K562 (cell line): ENCODE measurements around the gene NPR3.

Source experiments
- JUND ChIP-seq, 2 experiments: IDR thresholded peaks; 2 replicates in 1 of 2; 3 replicates in 1 of 2; pipeline ENCODE4 v1.6.1; 2011; ENCODE audit warnings: borderline replicate concordance in 2 of 2, low read depth in 2 of 2, low read length in 2 of 2, improper control_type of control experiment in 1 of 2, missing biosample characterization in 1 of 2, missing genetic modification characterization in 1 of 2, missing genetic modification reagents in 1 of 2
- POLR2A ChIP-seq: fragments of 450-650 bp; conservative IDR thresholded peaks from 2 replicates; pipeline ENCODE4 v1.6.1; 2016
- PRDM10 ChIP-seq: fragments of 450-650 bp; IDR thresholded peaks from 2 replicates; pipeline ENCODE4 v1.6.1; 2018; ENCODE audit not compliant: partially characterized antibody
- ZNF263 ChIP-seq: sonication (generic); formaldehyde crosslinking; IDR thresholded peaks from 2 replicates; pipeline ENCODE4 v1.8.0; 2022; ENCODE audit warnings: mild to moderate bottlenecking, missing genetic modification reagents, borderline replicate concordance
- TF ChIP-seq, protein P1 (sequence below), 3 experiments: IDR thresholded peaks in 2 of 3; conservative IDR thresholded peaks in 1 of 3; 2 replicates each; pipeline ENCODE4 v1.5.1; 2011 to 2012; ENCODE audit warnings: low read length in 3 of 3, mild to moderate bottlenecking in 3 of 3, control low read depth in 2 of 3, improper control_type of control experiment in 1 of 3, inconsistent platforms in 1 of 3, low read depth in 1 of 3, mixed read lengths in 1 of 3, moderate library complexity in 1 of 3; ENCODE audit not compliant: insufficient read depth in 2 of 3
- TF ChIP-seq, protein P2 (sequence below), 2 experiments: fragments of 450-650 bp in 1 of 2; sonication (generic) in 1 of 2; formaldehyde crosslinking in 1 of 2; IDR thresholded peaks in 1 of 2; conservative IDR thresholded peaks in 1 of 2; 2 replicates each; pipeline versions ENCODE4 v1.6.1 to v1.8.1; 2016 to 2023; ENCODE audit warnings: mild to moderate bottlenecking in 2 of 2, moderate library complexity in 2 of 2, inconsistent platforms in 1 of 2, missing genetic modification reagents in 1 of 2
- TF ChIP-seq, protein P3 (sequence below), 2 experiments: fragments of 450-650 bp in 1 of 2; sonication (generic) in 1 of 2; formaldehyde crosslinking in 1 of 2; IDR thresholded peaks; 2 replicates each; pipeline versions ENCODE4 v1.7.1 to v1.9.0; 2016 to 2022; ENCODE audit warnings: inconsistent platforms in 1 of 2, mild to moderate bottlenecking in 1 of 2, missing genetic modification reagents in 1 of 2

DNA sequence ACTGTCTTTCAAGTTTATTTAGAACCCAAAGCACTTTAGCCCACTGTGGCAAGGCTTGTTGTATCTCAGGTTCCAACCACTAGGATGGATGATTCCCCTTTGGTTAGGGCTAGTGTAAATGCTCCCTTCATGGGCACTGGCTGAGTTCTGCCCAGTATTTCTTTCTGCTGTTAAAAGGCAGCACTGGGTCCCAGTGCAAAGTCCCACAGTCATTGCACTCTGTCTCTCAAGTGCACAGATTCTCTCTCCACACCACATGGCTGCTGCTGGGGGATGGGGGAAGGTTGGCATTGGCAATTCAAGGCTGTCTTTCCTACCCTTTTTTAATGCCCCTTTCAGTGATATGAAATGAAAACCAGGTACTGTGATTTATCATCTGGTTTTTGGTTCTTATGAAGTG, 7.2 kb upstream of the NPR3 start:
- TF ChIP-seq JUND (IDR thresholded peaks at IDR 0.05; ENCODE audit: borderline replicate concordance, low read depth, low read length) (no peak), JUND (tag; IDR thresholded peaks at IDR 0.05; ENCODE audit: borderline replicate concordance, low read depth, low read length) (no peak), PRDM10 (no peak), POLR2A (no peak), ZNF263 (CRISPR knock-in tag) (no peak)
- TF ChIP-seq, protein P1, sequence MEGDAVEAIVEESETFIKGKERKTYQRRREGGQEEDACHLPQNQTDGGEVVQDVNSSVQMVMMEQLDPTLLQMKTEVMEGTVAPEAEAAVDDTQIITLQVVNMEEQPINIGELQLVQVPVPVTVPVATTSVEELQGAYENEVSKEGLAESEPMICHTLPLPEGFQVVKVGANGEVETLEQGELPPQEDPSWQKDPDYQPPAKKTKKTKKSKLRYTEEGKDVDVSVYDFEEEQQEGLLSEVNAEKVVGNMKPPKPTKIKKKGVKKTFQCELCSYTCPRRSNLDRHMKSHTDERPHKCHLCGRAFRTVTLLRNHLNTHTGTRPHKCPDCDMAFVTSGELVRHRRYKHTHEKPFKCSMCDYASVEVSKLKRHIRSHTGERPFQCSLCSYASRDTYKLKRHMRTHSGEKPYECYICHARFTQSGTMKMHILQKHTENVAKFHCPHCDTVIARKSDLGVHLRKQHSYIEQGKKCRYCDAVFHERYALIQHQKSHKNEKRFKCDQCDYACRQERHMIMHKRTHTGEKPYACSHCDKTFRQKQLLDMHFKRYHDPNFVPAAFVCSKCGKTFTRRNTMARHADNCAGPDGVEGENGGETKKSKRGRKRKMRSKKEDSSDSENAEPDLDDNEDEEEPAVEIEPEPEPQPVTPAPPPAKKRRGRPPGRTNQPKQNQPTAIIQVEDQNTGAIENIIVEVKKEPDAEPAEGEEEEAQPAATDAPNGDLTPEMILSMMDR (IDR thresholded peaks at IDR 0.05 in 2 of 3, conservative IDR thresholded peaks at IDR 0.05 in 1 of 3; ENCODE audit: insufficient read depth in 2 of 3, low read depth in 1 of 3, low read length in 3 of 3), result no peak
- TF ChIP-seq, protein P2, sequence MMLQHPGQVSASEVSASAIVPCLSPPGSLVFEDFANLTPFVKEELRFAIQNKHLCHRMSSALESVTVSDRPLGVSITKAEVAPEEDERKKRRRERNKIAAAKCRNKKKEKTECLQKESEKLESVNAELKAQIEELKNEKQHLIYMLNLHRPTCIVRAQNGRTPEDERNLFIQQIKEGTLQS (IDR thresholded peaks at IDR 0.05), result no peak
- TF ChIP-seq, protein P2 (CRISPR knock-in tag; conservative IDR thresholded peaks at IDR 0.05), result no peak
- TF ChIP-seq, protein P3, sequence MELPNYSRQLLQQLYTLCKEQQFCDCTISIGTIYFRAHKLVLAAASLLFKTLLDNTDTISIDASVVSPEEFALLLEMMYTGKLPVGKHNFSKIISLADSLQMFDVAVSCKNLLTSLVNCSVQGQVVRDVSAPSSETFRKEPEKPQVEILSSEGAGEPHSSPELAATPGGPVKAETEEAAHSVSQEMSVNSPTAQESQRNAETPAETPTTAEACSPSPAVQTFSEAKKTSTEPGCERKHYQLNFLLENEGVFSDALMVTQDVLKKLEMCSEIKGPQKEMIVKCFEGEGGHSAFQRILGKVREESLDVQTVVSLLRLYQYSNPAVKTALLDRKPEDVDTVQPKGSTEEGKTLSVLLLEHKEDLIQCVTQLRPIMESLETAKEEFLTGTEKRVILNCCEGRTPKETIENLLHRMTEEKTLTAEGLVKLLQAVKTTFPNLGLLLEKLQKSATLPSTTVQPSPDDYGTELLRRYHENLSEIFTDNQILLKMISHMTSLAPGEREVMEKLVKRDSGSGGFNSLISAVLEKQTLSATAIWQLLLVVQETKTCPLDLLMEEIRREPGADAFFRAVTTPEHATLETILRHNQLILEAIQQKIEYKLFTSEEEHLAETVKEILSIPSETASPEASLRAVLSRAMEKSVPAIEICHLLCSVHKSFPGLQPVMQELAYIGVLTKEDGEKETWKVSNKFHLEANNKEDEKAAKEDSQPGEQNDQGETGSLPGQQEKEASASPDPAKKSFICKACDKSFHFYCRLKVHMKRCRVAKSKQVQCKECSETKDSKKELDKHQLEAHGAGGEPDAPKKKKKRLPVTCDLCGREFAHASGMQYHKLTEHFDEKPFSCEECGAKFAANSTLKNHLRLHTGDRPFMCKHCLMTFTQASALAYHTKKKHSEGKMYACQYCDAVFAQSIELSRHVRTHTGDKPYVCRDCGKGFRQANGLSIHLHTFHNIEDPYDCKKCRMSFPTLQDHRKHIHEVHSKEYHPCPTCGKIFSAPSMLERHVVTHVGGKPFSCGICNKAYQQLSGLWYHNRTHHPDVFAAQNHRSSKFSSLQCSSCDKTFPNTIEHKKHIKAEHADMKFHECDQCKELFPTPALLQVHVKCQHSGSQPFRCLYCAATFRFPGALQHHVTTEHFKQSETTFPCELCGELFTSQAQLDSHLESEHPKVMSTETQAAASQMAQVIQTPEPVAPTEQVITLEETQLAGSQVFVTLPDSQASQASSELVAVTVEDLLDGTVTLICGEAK (IDR thresholded peaks at IDR 0.05), result no peak
- TF ChIP-seq, protein P3 (CRISPR knock-in tag; IDR thresholded peaks at IDR 0.05), result no peak
